BLaER1 (cell line): ENCODE results near the gene ORM1.

Experiments
- H3K27ac ChIP-seq: shearing (Covaris generic); formaldehyde crosslinking; 2 replicates; pipeline ENCODE4 v1.8.1; 2022
- H3K27me3 ChIP-seq: shearing (Covaris generic); formaldehyde crosslinking; 2 replicates; pipeline ENCODE4 v1.8.1; 2022
- H3K36me3 ChIP-seq: shearing (Covaris generic); formaldehyde crosslinking; 2 replicates; pipeline ENCODE4 v1.8.1; 2022
- H3K4me1 ChIP-seq: shearing (Covaris generic); formaldehyde crosslinking; 2 replicates; pipeline ENCODE4 v1.8.1; 2022
- H3K4me2 ChIP-seq: shearing (Covaris generic); formaldehyde crosslinking; 2 replicates; pipeline ENCODE4 v1.8.1; 2022
- H3K4me3 ChIP-seq: shearing (Covaris generic); formaldehyde crosslinking; 2 replicates; pipeline ENCODE4 v1.8.1; 2022
- H3K9ac ChIP-seq: shearing (Covaris generic); formaldehyde crosslinking; 2 replicates; pipeline ENCODE4 v1.8.1; 2022
- H3K9me3 ChIP-seq: shearing (Covaris generic); formaldehyde crosslinking; 2 replicates; pipeline ENCODE4 v1.8.1; 2022
- H4K20me1 ChIP-seq: shearing (Covaris generic); formaldehyde crosslinking; 2 replicates; pipeline ENCODE4 v1.8.1; 2022
- Cebpa-rat ChIP-seq: shearing (Covaris generic); IDR thresholded peaks from 2 replicates; pipeline ENCODE4 v1.8.1; 2022

Gene ORM1

DNA sequence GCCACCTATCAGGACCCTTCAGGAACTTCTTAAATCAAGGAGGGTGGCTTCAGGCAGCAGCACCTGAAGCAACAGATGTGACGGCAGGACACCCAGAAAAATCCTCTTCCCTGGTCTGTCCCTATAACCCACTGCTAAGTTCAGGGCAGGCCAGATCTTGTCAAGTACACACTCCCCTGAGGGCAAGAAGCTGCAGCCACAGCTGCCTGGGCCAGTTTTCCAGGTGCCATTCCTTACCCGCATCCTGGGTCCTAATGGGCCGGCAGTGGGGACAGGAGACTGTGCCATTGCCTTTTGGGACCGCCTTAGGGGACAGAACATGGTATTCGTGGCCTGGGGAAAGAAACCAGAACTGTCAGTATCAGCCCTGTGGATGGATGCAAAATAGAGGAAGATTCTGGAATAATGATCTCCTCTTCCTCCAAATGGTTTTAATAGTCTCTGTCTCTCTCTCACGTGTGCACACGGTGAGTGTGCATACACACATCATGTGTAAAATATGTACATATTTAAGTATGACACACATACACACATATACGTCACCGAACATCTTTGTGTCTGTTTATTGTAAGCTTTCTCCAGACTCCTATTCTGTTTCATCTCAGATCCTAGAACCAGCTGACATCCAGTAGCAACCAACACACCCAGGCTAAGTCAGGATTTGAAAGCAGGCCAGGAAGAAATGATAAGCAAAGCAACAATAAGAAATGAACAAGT, 20.7 kb downstream of the ORM1 start:
- H3K4me1 ChIP-seq: peaks cover 12% of the 10 kb centered on the region
- H3K9ac ChIP-seq: no peak overlapping the region
- peaks cover 54% of the 10 kb centered on the region for H4K20me1 ChIP-seq
- no peaks in the 10 kb centered on the region for H3K27me3 ChIP-seq
- no peak overlapping the region for H3K27ac ChIP-seq
- H3K36me3 ChIP-seq: peaks cover 99% of the 10 kb centered on the region
- no peak overlapping the region for H3K4me3 ChIP-seq
- TF ChIP-seq Cebpa-rat: no peak
- no peaks in the 10 kb centered on the region for H3K9me3 ChIP-seq
- no peak overlapping the region for H3K4me2 ChIP-seq

DNA sequence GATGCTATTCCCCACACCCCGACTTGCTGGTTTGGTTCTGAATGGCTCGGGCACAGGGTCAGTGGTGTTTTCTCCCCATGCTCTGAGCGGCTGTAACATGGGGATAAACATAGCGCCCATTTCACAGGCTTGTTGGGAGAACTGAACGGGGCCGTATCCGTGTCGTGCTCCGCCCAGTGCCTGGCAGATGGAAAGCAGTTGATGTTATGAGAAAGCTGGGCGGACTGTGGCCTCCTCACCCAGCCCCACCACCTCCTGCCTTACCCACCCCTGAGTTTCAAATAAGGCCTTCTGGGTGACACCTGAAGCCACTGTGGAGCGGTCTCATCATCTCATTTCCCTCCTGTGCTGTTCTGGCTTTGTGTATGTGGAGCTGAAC, 21.3 kb downstream of the ORM1 start:
- Histone ChIP-seq H4K20me1 (peaks cover 50% of the 10 kb centered on the region), H3K27me3 (no peaks in the 10 kb centered on the region), H3K9me3 (no peaks in the 10 kb centered on the region), H3K4me2 (no peak overlapping the region), H3K9ac (0 out of 2 replicates have a peak overlapping the region, but pooled peaks have one; percentile 24), H3K4me3 (no peak overlapping the region), H3K4me1 (peaks cover 18% of the 10 kb centered on the region), H3K27ac (no peak overlapping the region), H3K36me3 (peaks cover 95% of the 10 kb centered on the region)
- no peak for TF ChIP-seq Cebpa-rat

DNA sequence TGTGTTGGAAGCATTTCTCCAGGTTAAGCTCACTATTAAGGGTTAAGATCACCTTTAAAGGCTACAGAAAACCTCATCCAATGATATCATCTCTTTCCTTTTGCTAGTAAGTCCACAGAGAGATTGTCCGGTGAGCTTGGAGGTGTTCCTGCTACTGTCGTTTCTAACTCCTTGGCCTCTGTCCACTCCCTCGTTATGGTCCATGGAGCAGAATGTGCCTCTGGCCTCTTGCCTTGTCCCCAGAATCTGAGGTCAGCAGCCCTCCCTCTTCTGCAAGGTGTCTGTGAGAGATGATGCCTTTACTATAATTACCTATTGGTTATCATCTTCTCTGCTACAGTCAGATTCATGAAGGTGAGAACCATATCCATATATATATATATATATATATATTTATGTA, 21.8 kb downstream of the ORM1 start:
- no peak overlapping the region for H3K27ac ChIP-seq
- H3K4me3 ChIP-seq: no peak overlapping the region
- peaks cover 94% of the 10 kb centered on the region for H3K36me3 ChIP-seq
- H3K27me3 ChIP-seq: no peaks in the 10 kb centered on the region
- H3K9me3 ChIP-seq: no peaks in the 10 kb centered on the region
- H3K9ac ChIP-seq: 0 out of 2 replicates have a peak overlapping the region, but pooled peaks have one; percentile 24
- TF ChIP-seq Cebpa-rat: no peak
- no peak overlapping the region for H3K4me2 ChIP-seq
- peaks cover 23% of the 10 kb centered on the region for H3K4me1 ChIP-seq
- peaks cover 50% of the 10 kb centered on the region for H4K20me1 ChIP-seq

DNA sequence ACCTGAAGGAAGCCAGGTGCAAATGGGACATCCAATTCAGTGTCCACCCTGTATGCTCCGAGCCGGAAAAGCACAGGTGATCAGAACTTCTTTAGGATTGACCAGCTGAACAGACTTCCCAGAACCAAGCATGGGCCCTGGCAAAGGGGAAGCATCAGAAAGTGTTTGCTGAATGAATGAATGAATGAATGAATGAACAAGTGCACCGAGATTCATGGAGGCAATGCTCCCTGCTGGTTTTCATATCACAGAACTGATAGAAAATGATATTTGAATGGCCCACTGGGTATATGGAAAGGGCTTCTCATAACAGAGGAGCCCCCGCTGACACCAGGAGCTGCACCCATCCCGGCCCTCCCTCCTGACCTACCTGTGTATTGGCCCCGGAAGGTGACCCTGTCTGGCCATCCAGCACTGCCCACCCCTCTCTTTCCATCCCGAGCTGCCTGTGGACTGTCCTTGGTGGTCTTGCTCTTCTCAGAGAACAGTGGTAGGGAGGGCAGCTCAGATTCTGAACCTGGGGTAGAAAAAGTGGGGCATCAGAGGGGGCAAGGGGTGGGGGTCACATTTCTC, 22.7 kb downstream of the ORM1 start:
- TF ChIP-seq Cebpa-rat: no peak
- Histone ChIP-seq H3K4me1 (peaks cover 32% of the 10 kb centered on the region), H3K9ac (no peak overlapping the region), H3K36me3 (peaks cover 94% of the 10 kb centered on the region), H4K20me1 (peaks cover 48% of the 10 kb centered on the region), H3K9me3 (no peaks in the 10 kb centered on the region), H3K4me3 (no peak overlapping the region), H3K4me2 (no peak overlapping the region), H3K27me3 (no peaks in the 10 kb centered on the region), H3K27ac (no peak overlapping the region)

DNA sequence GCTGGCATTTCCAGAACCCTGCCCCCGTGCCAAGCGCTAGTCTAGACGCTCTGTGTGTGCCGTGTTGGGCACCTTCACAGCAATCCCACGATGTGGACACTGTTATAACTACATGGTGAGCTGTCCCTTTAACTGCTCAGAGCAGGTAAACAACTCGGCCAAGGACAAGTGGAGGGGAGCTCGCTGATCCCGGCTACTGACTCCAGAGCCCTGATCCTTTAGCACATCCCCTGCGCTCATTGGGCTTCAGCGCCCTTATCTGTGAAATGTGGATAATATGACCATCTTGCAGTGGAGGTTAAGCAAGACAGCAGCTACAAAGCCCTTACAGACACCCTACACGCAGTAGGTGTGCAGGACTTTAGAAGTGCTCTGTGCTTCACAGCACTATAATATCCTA, 23.2 kb downstream of the ORM1 start:
- Histone ChIP-seq H3K4me3 (no peak overlapping the region), H3K27me3 (no peaks in the 10 kb centered on the region), H3K9me3 (no peaks in the 10 kb centered on the region), H3K4me1 (peaks cover 35% of the 10 kb centered on the region), H4K20me1 (peaks cover 45% of the 10 kb centered on the region), H3K36me3 (peaks cover 94% of the 10 kb centered on the region), H3K9ac (no peak overlapping the region), H3K27ac (no peak overlapping the region), H3K4me2 (no peak overlapping the region)
- TF ChIP-seq Cebpa-rat: no peak

DNA sequence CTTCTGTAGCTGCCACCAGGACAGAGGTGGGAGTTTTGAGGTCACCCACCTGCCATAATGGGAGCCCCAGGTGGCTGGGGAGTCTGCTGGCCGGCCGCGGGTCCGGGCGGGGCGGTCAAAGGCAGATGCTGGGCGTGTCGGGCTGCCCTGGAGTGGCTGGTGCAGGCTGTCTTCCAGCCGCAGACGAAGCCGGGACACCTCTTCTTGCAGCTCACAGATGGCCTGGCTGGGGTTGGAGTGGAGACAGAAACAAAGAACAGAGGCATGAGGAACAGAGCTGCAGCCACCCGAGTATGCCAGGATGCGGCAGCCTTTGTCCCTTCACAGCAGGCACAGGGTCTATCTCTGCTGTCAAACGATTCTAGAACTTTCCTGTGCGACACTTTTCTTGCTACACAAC, 24.8 kb downstream of the ORM1 start:
- no peak for TF ChIP-seq Cebpa-rat
- H3K9me3 ChIP-seq: no peaks in the 10 kb centered on the region
- no peaks in the 10 kb centered on the region for H3K27me3 ChIP-seq
- H3K4me3 ChIP-seq: no peak overlapping the region
- H3K27ac ChIP-seq: 0 out of 2 replicates have a peak overlapping the region, but pooled peaks have one; percentile 38
- H3K4me1 ChIP-seq: peaks cover 47% of the 10 kb centered on the region
- peaks cover 33% of the 10 kb centered on the region for H4K20me1 ChIP-seq
- H3K4me2 ChIP-seq: peak overlapping the region; percentile 86
- H3K9ac ChIP-seq: no peak overlapping the region
- H3K36me3 ChIP-seq: peaks cover 95% of the 10 kb centered on the region

DNA sequence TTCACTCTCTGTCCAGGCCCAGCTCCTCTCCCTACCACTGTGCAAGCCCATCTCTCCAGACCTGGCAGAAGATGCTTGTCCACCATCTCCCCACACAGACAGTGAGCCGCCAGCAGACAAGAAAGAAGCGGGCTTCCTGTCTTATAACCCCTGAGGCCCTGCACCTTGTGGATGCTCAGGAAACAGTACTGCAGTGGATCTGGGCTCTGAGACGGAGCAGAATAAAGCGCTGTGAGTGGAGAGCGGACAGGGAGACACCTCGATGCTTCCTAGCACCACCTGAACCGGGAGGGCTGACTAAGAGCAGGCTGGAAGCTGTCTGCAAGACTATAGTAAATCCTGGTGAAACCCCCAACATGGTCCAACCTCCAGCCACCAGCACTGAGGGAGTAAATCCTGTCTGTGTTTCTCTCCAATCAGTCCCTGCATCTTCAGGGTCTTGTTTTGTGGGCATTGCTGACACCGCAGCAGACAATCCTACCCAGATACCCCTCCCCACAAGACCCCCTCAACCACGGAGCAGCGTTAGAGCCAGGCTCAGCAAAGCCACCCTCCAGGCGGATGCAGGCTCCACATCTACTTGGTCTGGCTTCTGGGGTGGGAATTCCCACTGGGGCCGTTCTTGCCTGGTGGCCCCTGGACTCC, 25.5 kb downstream of the ORM1 start:
- no peak for TF ChIP-seq Cebpa-rat
- Histone ChIP-seq H4K20me1 (peaks cover 26% of the 10 kb centered on the region), H3K9ac (peak overlapping the region; percentile 59), H3K27me3 (no peaks in the 10 kb centered on the region), H3K9me3 (no peaks in the 10 kb centered on the region), H3K27ac (peak overlapping the region; percentile 73), H3K4me1 (peaks cover 47% of the 10 kb centered on the region), H3K4me3 (0 out of 2 replicates have a peak overlapping the region, but pooled peaks have one; percentile 9), H3K36me3 (peaks cover 95% of the 10 kb centered on the region), H3K4me2 (peak overlapping the region; percentile 86)

DNA sequence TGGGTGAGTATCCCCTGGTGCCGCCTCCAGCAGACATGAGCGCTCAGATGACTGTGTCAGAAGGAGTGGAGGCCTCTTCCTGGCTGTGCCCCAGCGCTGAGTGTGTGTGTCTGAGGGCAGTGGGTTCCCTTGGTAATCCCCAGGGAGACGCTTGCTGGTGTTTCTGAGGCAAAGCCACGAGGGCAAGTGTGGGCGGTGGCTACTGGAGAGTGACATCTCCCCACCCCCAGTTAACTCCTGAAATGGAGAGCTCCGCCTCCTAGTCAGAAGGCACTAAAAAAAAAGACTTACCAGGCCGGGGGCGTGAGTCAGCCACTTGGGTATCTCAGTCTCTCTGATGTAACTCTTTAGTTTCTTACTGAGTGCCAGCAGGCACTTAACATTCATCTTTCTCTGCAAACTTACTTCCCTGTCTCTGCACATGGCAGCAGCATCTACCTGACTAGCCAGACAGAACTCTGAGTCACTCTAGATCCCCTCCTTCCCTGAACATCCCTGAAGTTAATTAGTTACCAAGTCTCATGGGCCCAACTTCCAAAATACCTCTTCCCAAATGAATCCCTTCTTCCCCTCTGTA, 26.1 kb downstream of the ORM1 start:
- H3K4me3 ChIP-seq: 0 out of 2 replicates have a peak overlapping the region, but pooled peaks have one; percentile 9
- H3K9me3 ChIP-seq: no peaks in the 10 kb centered on the region
- H3K4me2 ChIP-seq: peak overlapping the region; percentile 86
- peaks cover 47% of the 10 kb centered on the region for H3K4me1 ChIP-seq
- H3K9ac ChIP-seq: peak overlapping the region; percentile 59
- peaks cover 23% of the 10 kb centered on the region for H4K20me1 ChIP-seq
- H3K27me3 ChIP-seq: no peaks in the 10 kb centered on the region
- peaks cover 93% of the 10 kb centered on the region for H3K36me3 ChIP-seq
- no peak for TF ChIP-seq Cebpa-rat
- H3K27ac ChIP-seq: peak overlapping the region; percentile 73

DNA sequence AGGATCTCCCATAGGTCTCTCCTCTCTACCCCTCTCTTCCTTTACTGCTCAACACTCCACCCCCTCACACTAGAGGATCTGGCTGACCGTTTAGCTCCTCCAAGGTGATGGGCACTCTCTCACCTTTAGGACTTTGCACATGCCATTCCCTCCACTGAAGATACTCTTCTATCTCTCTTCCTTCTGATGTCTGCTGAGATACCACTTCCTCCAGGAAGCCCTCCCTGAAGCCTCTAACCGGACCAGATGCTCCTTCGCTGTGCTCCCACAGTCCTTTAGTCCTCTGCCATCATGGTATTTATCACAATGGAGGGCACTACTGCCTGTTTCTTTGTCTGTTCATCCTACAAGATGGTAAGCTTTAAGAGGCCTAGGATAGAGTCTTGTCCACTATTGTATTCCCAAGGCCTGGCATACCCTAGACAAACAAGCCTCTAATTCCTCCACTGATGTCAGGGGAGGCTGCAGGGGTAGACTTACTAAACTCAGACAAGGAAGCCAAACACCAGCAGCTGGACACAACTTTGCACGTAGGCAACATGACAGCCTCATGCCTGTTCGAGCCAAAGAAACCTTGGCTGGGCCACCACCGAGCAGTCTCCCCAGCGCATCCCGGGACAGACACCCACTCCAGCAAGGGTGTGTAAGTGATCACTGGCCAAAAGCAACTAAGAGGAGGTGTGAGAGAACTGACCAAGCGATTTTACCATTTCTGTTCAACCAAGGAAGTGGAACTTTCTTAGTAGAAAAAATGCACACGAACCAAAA, 27.0 kb downstream of the ORM1 start:
- TF ChIP-seq Cebpa-rat: no peak
- Histone ChIP-seq H3K9ac (peak overlapping the region; percentile 40), H3K4me2 (peak overlapping the region; percentile 86), H3K36me3 (peaks cover 92% of the 10 kb centered on the region), H3K4me3 (no peak overlapping the region), H3K4me1 (peaks cover 47% of the 10 kb centered on the region), H4K20me1 (peaks cover 23% of the 10 kb centered on the region), H3K27ac (peak overlapping the region; percentile 70), H3K27me3 (no peaks in the 10 kb centered on the region), H3K9me3 (no peaks in the 10 kb centered on the region)
